WTC11 (cell line): ENCODE data around the gene AQP4. TPM values are rescaled to one million over a fixed set of nuclear protein-coding genes. Genes with fewer than 3 reads are reported as not detected.

ENCODE experiments used
- ATAC-seq: fragments of 200-7000 bp; cut with Tn5 transposase; 2 replicates; pipeline ENCODE4 v1.10.0; 2021; ENCODE audit warnings: mild to moderate bottlenecking, moderate library complexity
- CTCF ChIA-PET: fragments of 300-600 bp; sonication (Branson Sonifier 250); formaldehyde crosslinking; loops from one replicate; lab custom pipeline; 2021; ENCODE audit warnings: antibody characterized with exemption; lab: Charles Lee
- POLR2A ChIA-PET: fragments of 350-600 bp; sonication (Branson Sonifier 250); formaldehyde crosslinking; loops from one replicate; lab custom pipeline; 2021; ENCODE audit warnings: antibody characterized with exemption; lab: Charles Lee
- DNase-seq: peaks from one replicate; pipeline ENCODE4 v3.0.0; 2021; ENCODE audit warnings: low spot score
- H3K27ac Mint-ChIP-seq: 2 replicates; pipeline ENCODE4 v1.8.0; 2021; ENCODE audit warnings: mixed read lengths
- H3K27me3 Mint-ChIP-seq: 2 replicates; pipeline ENCODE4 v1.8.0; 2021; ENCODE audit warnings: low read depth, mild to moderate bottlenecking, moderate library complexity, mixed read lengths
- H3K36me3 Mint-ChIP-seq: 2 replicates; pipeline ENCODE4 v1.8.0; 2021; ENCODE audit warnings: mixed read lengths
- H3K4me1 Mint-ChIP-seq: 2 replicates; pipeline ENCODE4 v1.8.0; 2022; ENCODE audit warnings: mixed read lengths
- H3K4me3 Mint-ChIP-seq: 2 replicates; pipeline ENCODE4 v1.8.0; 2021; ENCODE audit warnings: mild to moderate bottlenecking, moderate library complexity, mixed read lengths
- H3K9me3 Mint-ChIP-seq: 2 replicates; pipeline ENCODE4 v1.8.0; 2021; ENCODE audit warnings: mixed read lengths
- CREM ChIP-seq: sonication (generic); formaldehyde crosslinking; IDR thresholded peaks from 2 replicates; pipeline ENCODE4 v1.8.1; 2022; ENCODE audit warnings: mild to moderate bottlenecking, missing genetic modification reagents, moderate library complexity
- E2F1 ChIP-seq: sonication (generic); formaldehyde crosslinking; IDR thresholded peaks from 2 replicates; pipeline ENCODE4 v1.8.0; 2022; ENCODE audit warnings: mild to moderate bottlenecking, missing genetic modification reagents
- E2F4 ChIP-seq: sonication (generic); formaldehyde crosslinking; IDR thresholded peaks from 2 replicates; pipeline ENCODE4 v1.8.1; 2022; ENCODE audit warnings: low read depth, mild to moderate bottlenecking, moderate library complexity, missing genetic modification reagents, borderline replicate concordance
- E2F5 ChIP-seq: sonication (generic); formaldehyde crosslinking; IDR thresholded peaks from 2 replicates; pipeline ENCODE4 v1.8.1; 2022; ENCODE audit warnings: mild to moderate bottlenecking, moderate library complexity, missing genetic modification reagents
- EMX1 ChIP-seq: fragments of 250-450 bp; sonication (Bioruptor Pico); IDR thresholded peaks from 2 replicates; pipeline ENCODE4 v1.8.0; 2021; ENCODE audit warnings: mild to moderate bottlenecking
- ETV6 ChIP-seq: sonication (generic); formaldehyde crosslinking; IDR thresholded peaks from 2 replicates; pipeline ENCODE4 v1.8.1; 2022; ENCODE audit warnings: mild to moderate bottlenecking, missing genetic modification reagents
- HMGA2 ChIP-seq: fragments of 250-450 bp; sonication (Bioruptor Pico); IDR thresholded peaks from 2 replicates; pipeline ENCODE4 v1.4.0; 2021; ENCODE audit warnings: mild to moderate bottlenecking, moderate library complexity
- JUN ChIP-seq: sonication (generic); formaldehyde crosslinking; IDR thresholded peaks from 2 replicates; pipeline ENCODE4 v1.8.0; 2023; ENCODE audit warnings: mild to moderate bottlenecking, missing genetic modification reagents
- MAX ChIP-seq: sonication (generic); formaldehyde crosslinking; IDR thresholded peaks from 2 replicates; pipeline ENCODE4 v1.8.0; 2022; ENCODE audit warnings: mild to moderate bottlenecking, missing genetic modification reagents
- MXD4 ChIP-seq: fragments of 250-450 bp; sonication (Bioruptor Pico); IDR thresholded peaks from 2 replicates; pipeline ENCODE4 v1.8.0; 2021; ENCODE audit warnings: mild to moderate bottlenecking, moderate library complexity, borderline replicate concordance
- NR1H2 ChIP-seq: sonication (generic); formaldehyde crosslinking; IDR thresholded peaks from 2 replicates; pipeline ENCODE4 v1.9.0; 2021; ENCODE audit warnings: mild to moderate bottlenecking, moderate library complexity, missing genetic modification reagents
- SMAD3 ChIP-seq: sonication (generic); formaldehyde crosslinking; IDR thresholded peaks from 2 replicates; pipeline ENCODE4 v1.8.0; 2022; ENCODE audit warnings: missing genetic modification reagents, mild to moderate bottlenecking, borderline replicate concordance
- SP1 ChIP-seq: sonication (generic); formaldehyde crosslinking; conservative IDR thresholded peaks from 2 replicates; pipeline ENCODE4 v1.8.1; 2022; ENCODE audit warnings: missing genetic modification reagents
- TEAD1 ChIP-seq: sonication (generic); formaldehyde crosslinking; IDR thresholded peaks from 2 replicates; pipeline ENCODE4 v1.8.0; 2022; ENCODE audit warnings: mild to moderate bottlenecking, missing genetic modification reagents
- ZBTB21 ChIP-seq: sonication (generic); formaldehyde crosslinking; IDR thresholded peaks from 2 replicates; pipeline ENCODE4 v1.8.1; 2023; ENCODE audit warnings: mild to moderate bottlenecking, missing genetic modification reagents, borderline replicate concordance
- ZNF281 ChIP-seq: sonication (generic); formaldehyde crosslinking; IDR thresholded peaks from 2 replicates; pipeline ENCODE4 v1.8.0; 2023; ENCODE audit warnings: mild to moderate bottlenecking, missing genetic modification reagents
- ZNF416 ChIP-seq: fragments of 250-450 bp; sonication (Bioruptor Pico); IDR thresholded peaks from 2 replicates; pipeline ENCODE4 v1.9.0; 2021; ENCODE audit warnings: mild to moderate bottlenecking, inconsistent platforms
- ZNF423 ChIP-seq: fragments of 250-450 bp; sonication (Bioruptor Pico); IDR thresholded peaks from 2 replicates; pipeline ENCODE4 v2.1.2; 2022; ENCODE audit warnings: mild to moderate bottlenecking, moderate library complexity
- ZNF671 ChIP-seq: fragments of 250-450 bp; sonication (Bioruptor Pico); IDR thresholded peaks from 2 replicates; pipeline ENCODE4 v1.8.0; 2021; ENCODE audit warnings: mild to moderate bottlenecking
- ZSCAN18 ChIP-seq: fragments of 250-450 bp; sonication (Bioruptor Pico); IDR thresholded peaks from 2 replicates; pipeline ENCODE4 v2.1.2; 2022; ENCODE audit warnings: mild to moderate bottlenecking, moderate library complexity
- total RNA-seq: library from RNA; stranded (reverse); gene quantifications from 3 replicates; pipeline ENCODE4 v1.2.3, GENCODE V29; 2021

AQP4 gene
- total RNA-seq, 1 experiment from 2014 or later: 4.5 TPM

- DNase-seq (no peak), ATAC-seq (no peak)
- ChIA-PET POLR2A (interaction anchor here (0.6 kb wide), 1 partner anchor 42 kb away, joined by 7 read pairs; no protein-coding TSS in a partner anchor), CTCF (interaction anchor here (1.3 kb wide), 1 partner anchor 14 kb away, joined by 3 read pairs; no protein-coding TSS in a partner anchor)
- Mint-ChIP-seq H3K27me3 (no peaks in the 10 kb centered on the region), H3K9me3 (peaks cover 18% of the 10 kb centered on the region), H3K27ac (no peak overlapping the region), H3K4me1 (peaks cover 11% of the 10 kb centered on the region), H3K36me3 (peaks cover 8% of the 10 kb centered on the region), H3K4me3 (no peak overlapping the region)
- no peak for TF ChIP-seq E2F1 (CRISPR knock-in tag)
- no peak for TF ChIP-seq SP1 (CRISPR knock-in tag)
- no peak for TF ChIP-seq ZBTB21 (CRISPR knock-in tag)
- no peak for TF ChIP-seq CREM
- TF ChIP-seq ZNF281 (CRISPR knock-in tag): no peak
- TF ChIP-seq E2F5: no peak
- TF ChIP-seq SMAD3 (CRISPR knock-in tag): no peak
- no peak for TF ChIP-seq JUN (CRISPR knock-in tag)
- no peak for TF ChIP-seq ZNF671 (CRISPR knock-in tag)
- TF ChIP-seq ZSCAN18: no peak
- TF ChIP-seq MXD4 (CRISPR knock-in tag): no peak
Measured at GRCh38 chr18:26818461-26818860, 47.0 kb downstream of the AQP4 start.

- CTCF ChIA-PET: interaction anchor here (0.7 to 1.1 kb wide), 3 partner anchors 15 to 192 kb away, joined by 3 to 5 read pairs (median 4); no protein-coding TSS in a partner anchor
- no peak overlapping the region for H3K27ac Mint-ChIP-seq
- H3K4me1 Mint-ChIP-seq: no peaks in the 10 kb centered on the region
- ATAC-seq (peak; percentile 96), DNase-seq (peak; percentile 62)
- POLR2A ChIA-PET: no interaction called here
- no peak overlapping the region for H3K4me3 Mint-ChIP-seq
- peaks cover 9% of the 10 kb centered on the region for H3K9me3 Mint-ChIP-seq
- H3K36me3 Mint-ChIP-seq: no peaks in the 10 kb centered on the region
- H3K27me3 Mint-ChIP-seq: no peaks in the 10 kb centered on the region
- TF ChIP-seq TEAD1 (CRISPR knock-in tag) (no peak), CREM (no peak), HMGA2 (CRISPR knock-in tag) (no peak), SMAD3 (CRISPR knock-in tag) (no peak), EMX1 (CRISPR knock-in tag) (no peak), E2F5 (no peak), ZNF416 (CRISPR knock-in tag) (no peak), ZNF671 (CRISPR knock-in tag) (no peak), NR1H2 (CRISPR knock-in tag) (no peak), MAX (CRISPR knock-in tag) (no peak), ETV6 (CRISPR knock-in tag) (no peak), ZSCAN18 (no peak), ZNF423 (CRISPR knock-in tag) (no peak), E2F4 (no peak)
Measured at GRCh38 chr18:26813043-26813442, 52.5 kb downstream of the AQP4 start.
